ENCODE measurements around the gene GRIN3B.

Gene GRIN3B

GRCh38 chr19:1000591-1001537 lies 645 bp downstream of the GRIN3B start:
- no peak overlapping the region for H3K4me3 ChIP-seq
- no peak for TF ChIP-seq FOXP2 (optimal IDR thresholded peaks at IDR 0.05; ENCODE audit: control extremely low read depth, extremely low read length, insufficient read depth)
- no peak for TF ChIP-seq POLR2AphosphoS5 (IDR thresholded peaks at IDR 0.05; ENCODE audit: borderline replicate concordance, low read depth, low read length)
- TF ChIP-seq EZH2 (IDR thresholded peaks at IDR 0.05), result no peak
- no peaks in the 10 kb centered on the region for H3K36me3 ChIP-seq (ENCODE audit: insufficient read depth, low read length)
- DNase-seq (ENCODE audit: low read depth, low spot score), result no peak
- no peak overlapping the region for H3K27ac ChIP-seq
- no peak overlapping the region for H3K9ac ChIP-seq (ENCODE audit: insufficient read length)
- no peaks in the 10 kb centered on the region for H3K9me3 ChIP-seq (ENCODE audit: low read depth, low read length)

- DNase-seq (ENCODE audit: low read depth, low spot score), result no peak
- no peak for TF ChIP-seq POLR2AphosphoS5 (IDR thresholded peaks at IDR 0.05; ENCODE audit: borderline replicate concordance, low read depth, low read length)
These were observed 1.4 kb downstream of the GRIN3B start for GRCh38 chr19:1001538-1002166.

GRCh38 chr19:1002600-1002999 lies 2.4 kb downstream of the GRIN3B start:
- no peak for DNase-seq (ENCODE audit: low read depth, low spot score)
- TF ChIP-seq POLR2AphosphoS5 (IDR thresholded peaks at IDR 0.05; ENCODE audit: borderline replicate concordance, low read depth, low read length) (no peak), FOXP2 (optimal IDR thresholded peaks at IDR 0.05; ENCODE audit: control extremely low read depth, extremely low read length, insufficient read depth) (no peak), EZH2 (IDR thresholded peaks at IDR 0.05) (no peak)
- Histone ChIP-seq H3K36me3 (ENCODE audit: insufficient read depth, low read length) (no peaks in the 10 kb centered on the region), H3K27ac (no peak overlapping the region), H3K9me3 (ENCODE audit: low read depth, low read length) (no peaks in the 10 kb centered on the region), H3K9ac (ENCODE audit: insufficient read length) (no peak overlapping the region), H3K4me3 (no peak overlapping the region)

More at GRCh38 chr19:1001538-1002166, 1.4 kb downstream of the GRIN3B start:
- Histone ChIP-seq H3K9ac (ENCODE audit: insufficient read length) (no peak overlapping the region), H3K27ac (no peak overlapping the region), H3K36me3 (ENCODE audit: insufficient read depth, low read length) (no peaks in the 10 kb centered on the region), H3K4me3 (no peak overlapping the region), H3K9me3 (ENCODE audit: low read depth, low read length) (no peaks in the 10 kb centered on the region)

- DNase-seq (ENCODE audit: low read depth, low spot score), result no peak
- no peak for TF ChIP-seq POLR2AphosphoS5 (IDR thresholded peaks at IDR 0.05; ENCODE audit: borderline replicate concordance, low read depth, low read length)
- TF ChIP-seq FOXP2 (optimal IDR thresholded peaks at IDR 0.05; ENCODE audit: control extremely low read depth, extremely low read length, insufficient read depth), result no peak
- no peak for TF ChIP-seq EZH2 (IDR thresholded peaks at IDR 0.05)
- Histone ChIP-seq H3K27ac (no peak overlapping the region), H3K9ac (ENCODE audit: insufficient read length) (no peak overlapping the region), H3K36me3 (ENCODE audit: insufficient read depth, low read length) (no peaks in the 10 kb centered on the region), H3K4me3 (no peak overlapping the region), H3K9me3 (ENCODE audit: low read depth, low read length) (no peaks in the 10 kb centered on the region)
These were observed 3.1 kb downstream of the GRIN3B start for GRCh38 chr19:1003283-1003682.

- no peaks in the 10 kb centered on the region for H3K36me3 ChIP-seq (ENCODE audit: insufficient read depth, low read length)
- no peaks in the 10 kb centered on the region for H3K9me3 ChIP-seq (ENCODE audit: low read depth, low read length)
- DNase-seq (ENCODE audit: low read depth, low spot score), result no peak
- no peak for TF ChIP-seq FOXP2 (optimal IDR thresholded peaks at IDR 0.05; ENCODE audit: control extremely low read depth, extremely low read length, insufficient read depth)
- no peak for TF ChIP-seq EZH2 (IDR thresholded peaks at IDR 0.05)
- no peak for TF ChIP-seq POLR2AphosphoS5 (IDR thresholded peaks at IDR 0.05; ENCODE audit: borderline replicate concordance, low read depth, low read length)
- H3K4me3 ChIP-seq, result no peak overlapping the region
- H3K9ac ChIP-seq (ENCODE audit: insufficient read length), result no peak overlapping the region
- no peak overlapping the region for H3K27ac ChIP-seq
These were observed 4.1 kb downstream of the GRIN3B start for GRCh38 chr19:1004204-1004802.

GRCh38 chr19:1004803-1005664 lies 4.8 kb downstream of the GRIN3B start:
- H3K27ac ChIP-seq, result no peak overlapping the region
- H3K4me3 ChIP-seq, result no peak overlapping the region
- H3K36me3 ChIP-seq (ENCODE audit: insufficient read depth, low read length), result no peaks in the 10 kb centered on the region; the same call in 1 of the 2 replicates
- no peak for TF ChIP-seq FOXP2 (optimal IDR thresholded peaks at IDR 0.05; ENCODE audit: control extremely low read depth, extremely low read length, insufficient read depth)
- no peak for TF ChIP-seq EZH2 (IDR thresholded peaks at IDR 0.05)
- TF ChIP-seq POLR2AphosphoS5 (IDR thresholded peaks at IDR 0.05; ENCODE audit: borderline replicate concordance, low read depth, low read length), result no peak
- H3K9ac ChIP-seq (ENCODE audit: insufficient read length), result no peak overlapping the region
- H3K9me3 ChIP-seq (ENCODE audit: low read depth, low read length), result no peaks in the 10 kb centered on the region
- DNase-seq (ENCODE audit: low read depth, low spot score), result no peak

- no peak for DNase-seq (ENCODE audit: low read depth, low spot score)
- Histone ChIP-seq H3K9me3 (ENCODE audit: low read depth, low read length) (no peaks in the 10 kb centered on the region), H3K4me3 (no peak overlapping the region), H3K9ac (ENCODE audit: insufficient read length) (no peak overlapping the region), H3K27ac (no peak overlapping the region), H3K36me3 (ENCODE audit: insufficient read depth, low read length) (peaks cover 3% of the 10 kb centered on the region; the same call in 1 of the 2 replicates)
- TF ChIP-seq POLR2AphosphoS5 (IDR thresholded peaks at IDR 0.05; ENCODE audit: borderline replicate concordance, low read depth, low read length) (no peak), EZH2 (IDR thresholded peaks at IDR 0.05) (no peak), FOXP2 (optimal IDR thresholded peaks at IDR 0.05; ENCODE audit: control extremely low read depth, extremely low read length, insufficient read depth) (no peak)
These were observed 6.6 kb downstream of the GRIN3B start for GRCh38 chr19:1006711-1007398.

Data from SK-N-MC (cell line).